ENCODE results near the gene SNORC. TPM values are rescaled to one million over a fixed set of nuclear protein-coding genes. Genes with fewer than 3 reads are reported as not detected.

SNORC gene
- total and polyA plus RNA-seq, 12 donors, result 0.70 to 1.7 (median 0.94) TPM

DNA sequence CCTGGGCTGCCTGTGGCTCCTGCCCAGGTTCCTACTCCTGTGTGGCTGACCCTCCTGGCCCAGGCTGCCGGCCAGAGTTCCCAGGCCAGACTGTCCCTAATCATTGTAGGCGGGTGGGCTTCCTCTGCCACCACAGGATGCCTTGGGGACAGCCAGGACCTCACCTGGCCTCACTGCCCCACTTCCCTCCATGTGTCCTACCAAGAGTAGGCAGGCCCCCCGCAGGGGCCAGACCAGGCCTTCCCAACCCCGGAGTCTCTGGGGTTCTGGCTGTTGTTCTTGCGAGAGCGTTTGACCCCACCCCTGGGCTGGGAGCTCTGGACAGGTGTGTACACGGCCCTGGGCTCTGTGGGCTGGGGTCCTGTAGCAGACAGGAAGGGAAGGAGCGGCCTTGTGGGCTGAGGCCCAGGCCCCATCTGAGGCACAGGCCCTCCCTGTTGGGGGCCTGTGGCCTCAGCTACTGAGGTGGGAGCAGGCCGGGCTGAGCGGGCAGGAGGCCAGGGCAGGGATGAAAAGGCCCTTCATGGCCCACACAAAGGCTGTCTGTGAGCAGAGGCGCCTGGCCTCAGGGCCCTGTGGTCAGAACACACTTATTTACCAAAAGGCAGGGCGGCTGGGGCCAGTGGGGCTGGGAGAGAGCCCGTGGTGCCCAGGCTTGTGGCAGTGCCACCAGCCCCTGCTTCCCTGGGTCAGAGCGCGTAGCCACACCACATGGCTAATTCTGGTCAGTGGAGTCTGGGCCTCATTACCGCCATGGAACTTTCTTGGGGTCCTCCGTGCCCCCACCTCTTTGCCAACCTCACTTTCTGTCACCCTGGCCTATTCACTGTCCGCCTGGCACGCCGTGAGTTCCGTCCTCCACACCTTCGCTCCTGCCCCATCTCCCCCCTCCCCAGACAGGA, 2.0 kb downstream of the SNORC start:
- DNase-seq, result no peak
- intact Hi-C loops (cut with DNase I), result no loop called here
- Histone ChIP-seq H3K9me3 (no peaks in the 10 kb centered on the region), H3K27ac (no peak overlapping the region), H3K4me3 (no peak overlapping the region), H3K4me1 (peaks cover 0 to 17% (median 5%) of the 10 kb centered on the region in 9 donors), H3K27me3 (peaks cover 17 to 30% (median 26%) of the 10 kb centered on the region in 7 donors), H3K36me3 (no peaks in the 10 kb centered on the region)
- peak in 2 of 8 donors; percentile 5 to 15 for ATAC-seq
- WGBS, 2 donors, result 92% methylated on average over 22 of the region's 22 CpGs
- TF ChIP-seq, protein P1, sequence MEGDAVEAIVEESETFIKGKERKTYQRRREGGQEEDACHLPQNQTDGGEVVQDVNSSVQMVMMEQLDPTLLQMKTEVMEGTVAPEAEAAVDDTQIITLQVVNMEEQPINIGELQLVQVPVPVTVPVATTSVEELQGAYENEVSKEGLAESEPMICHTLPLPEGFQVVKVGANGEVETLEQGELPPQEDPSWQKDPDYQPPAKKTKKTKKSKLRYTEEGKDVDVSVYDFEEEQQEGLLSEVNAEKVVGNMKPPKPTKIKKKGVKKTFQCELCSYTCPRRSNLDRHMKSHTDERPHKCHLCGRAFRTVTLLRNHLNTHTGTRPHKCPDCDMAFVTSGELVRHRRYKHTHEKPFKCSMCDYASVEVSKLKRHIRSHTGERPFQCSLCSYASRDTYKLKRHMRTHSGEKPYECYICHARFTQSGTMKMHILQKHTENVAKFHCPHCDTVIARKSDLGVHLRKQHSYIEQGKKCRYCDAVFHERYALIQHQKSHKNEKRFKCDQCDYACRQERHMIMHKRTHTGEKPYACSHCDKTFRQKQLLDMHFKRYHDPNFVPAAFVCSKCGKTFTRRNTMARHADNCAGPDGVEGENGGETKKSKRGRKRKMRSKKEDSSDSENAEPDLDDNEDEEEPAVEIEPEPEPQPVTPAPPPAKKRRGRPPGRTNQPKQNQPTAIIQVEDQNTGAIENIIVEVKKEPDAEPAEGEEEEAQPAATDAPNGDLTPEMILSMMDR (IDR thresholded peaks at IDR 0.05), result no peak

DNA sequence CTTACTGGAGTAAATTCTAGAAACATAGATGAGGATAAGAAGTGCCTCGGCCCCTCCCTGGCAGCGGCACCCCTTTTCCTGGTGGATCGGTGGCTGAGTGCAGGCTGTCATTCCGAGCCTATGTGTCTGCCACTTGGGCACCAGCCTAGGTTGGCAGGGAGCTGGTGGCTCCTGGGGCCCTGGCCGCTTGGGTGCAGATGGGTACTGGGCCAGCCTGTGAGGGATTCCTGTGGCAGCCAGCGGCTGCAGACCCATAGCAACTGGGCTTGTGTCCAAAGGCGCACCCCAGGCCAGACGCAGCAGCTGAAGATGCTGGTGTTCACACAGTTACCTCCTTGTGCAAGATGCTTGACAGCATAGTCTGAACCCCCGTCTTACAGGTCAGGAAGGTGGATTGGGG, 2.8 kb downstream of the SNORC start:
- DNase-seq (no peak), ATAC-seq (no peak)
- Histone ChIP-seq H3K4me3 (no peak overlapping the region), H3K27me3 (peaks cover 17 to 34% (median 28%) of the 10 kb centered on the region in 7 donors), H3K4me1 (peaks cover 0 to 18% (median 5%) of the 10 kb centered on the region in 9 donors), H3K36me3 (no peaks in the 10 kb centered on the region), H3K9me3 (no peaks in the 10 kb centered on the region), H3K27ac (no peak overlapping the region)
- WGBS, 2 donors, result 93 to 96% methylated on average over 9 of the region's 9 CpGs
- intact Hi-C loops (cut with DNase I), result no loop called here
- TF ChIP-seq, protein P1 (IDR thresholded peaks at IDR 0.05), result no peak

- TF ChIP-seq, protein P1 (IDR thresholded peaks at IDR 0.05), result no peak
- ATAC-seq, result no peak
- Histone ChIP-seq H3K4me1 (peaks cover 0 to 18% (median 5%) of the 10 kb centered on the region in 9 donors), H3K36me3 (no peaks in the 10 kb centered on the region), H3K9me3 (no peaks in the 10 kb centered on the region), H3K27ac (no peak overlapping the region), H3K27me3 (peaks cover 17 to 34% (median 28%) of the 10 kb centered on the region in 7 donors), H3K4me3 (no peak overlapping the region)
- 93 to 95% methylated on average over 14 of the region's 14 CpGs for WGBS, 2 donors
- intact Hi-C loops (cut with DNase I), result no loop called here
- no peak for DNase-seq
Measured at GRCh38 chr2:232873292-232873908, 3.3 kb downstream of the SNORC start.

- TF ChIP-seq, protein P1 (IDR thresholded peaks at IDR 0.05), result no peak
- no peak overlapping the region for H3K27ac ChIP-seq
- intact Hi-C loops (cut with DNase I), result no loop called here
- ATAC-seq (no peak), DNase-seq (no peak)
- H3K9me3 ChIP-seq, result no peaks in the 10 kb centered on the region
- H3K36me3 ChIP-seq, result no peaks in the 10 kb centered on the region
- WGBS, 2 donors, result 90 to 97% methylated on average over 6 of the region's 6 CpGs
- peaks cover 0 to 18% (median 5%) of the 10 kb centered on the region in 9 donors for H3K4me1 ChIP-seq
- no peak overlapping the region for H3K4me3 ChIP-seq
- H3K27me3 ChIP-seq, result peaks cover 17 to 34% (median 28%) of the 10 kb centered on the region in 7 donors
Measured at GRCh38 chr2:232873909-232874641, 4.0 kb downstream of the SNORC start.

Data from heart right ventricle (tissue), 16 donors.